ENCODE data around the gene MRPL53.
A peak's percentile ranks its signal among the peaks of the same experiment; 100 is the strongest.

The MRPL53 gene

DNA sequence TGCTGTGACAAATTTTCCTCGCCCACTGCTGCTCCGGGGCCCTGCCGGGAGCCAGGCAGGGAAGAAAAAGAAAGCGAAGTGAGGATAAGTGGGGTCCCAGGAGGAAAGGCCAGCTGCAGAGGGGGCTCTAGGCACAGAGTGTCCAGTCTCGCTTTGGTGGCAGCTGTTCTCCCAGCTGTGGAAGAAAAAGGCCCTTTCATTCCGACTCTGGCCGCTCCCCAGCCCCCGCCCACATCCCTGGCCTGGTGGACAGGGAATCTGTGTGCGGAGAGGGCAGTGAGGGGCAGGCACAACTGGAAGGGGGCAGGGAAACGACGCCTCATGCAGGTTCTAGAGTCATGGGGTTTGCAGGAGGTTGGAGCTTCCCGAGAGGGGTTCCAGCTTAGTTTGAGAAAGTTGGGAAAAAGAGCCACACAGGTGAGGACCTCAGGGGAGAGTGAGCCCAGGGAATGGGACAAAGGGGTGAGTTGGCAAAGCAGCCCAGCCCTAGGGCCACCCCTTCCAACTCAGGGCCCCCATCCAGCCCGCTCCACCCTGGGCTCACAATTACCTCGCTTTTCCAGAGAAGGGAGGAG, 32.6 kb downstream of the MRPL53 start:
- TF ChIP-seq, protein P1, sequence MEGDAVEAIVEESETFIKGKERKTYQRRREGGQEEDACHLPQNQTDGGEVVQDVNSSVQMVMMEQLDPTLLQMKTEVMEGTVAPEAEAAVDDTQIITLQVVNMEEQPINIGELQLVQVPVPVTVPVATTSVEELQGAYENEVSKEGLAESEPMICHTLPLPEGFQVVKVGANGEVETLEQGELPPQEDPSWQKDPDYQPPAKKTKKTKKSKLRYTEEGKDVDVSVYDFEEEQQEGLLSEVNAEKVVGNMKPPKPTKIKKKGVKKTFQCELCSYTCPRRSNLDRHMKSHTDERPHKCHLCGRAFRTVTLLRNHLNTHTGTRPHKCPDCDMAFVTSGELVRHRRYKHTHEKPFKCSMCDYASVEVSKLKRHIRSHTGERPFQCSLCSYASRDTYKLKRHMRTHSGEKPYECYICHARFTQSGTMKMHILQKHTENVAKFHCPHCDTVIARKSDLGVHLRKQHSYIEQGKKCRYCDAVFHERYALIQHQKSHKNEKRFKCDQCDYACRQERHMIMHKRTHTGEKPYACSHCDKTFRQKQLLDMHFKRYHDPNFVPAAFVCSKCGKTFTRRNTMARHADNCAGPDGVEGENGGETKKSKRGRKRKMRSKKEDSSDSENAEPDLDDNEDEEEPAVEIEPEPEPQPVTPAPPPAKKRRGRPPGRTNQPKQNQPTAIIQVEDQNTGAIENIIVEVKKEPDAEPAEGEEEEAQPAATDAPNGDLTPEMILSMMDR (IDR thresholded peaks at IDR 0.05), result no peak
- DNase-seq, result peak; percentile 64
- Mint-ChIP-seq H3K4me3 (peak overlapping the region; percentile 93), H3K9me3 (no peaks in the 10 kb centered on the region), H3K36me3 (ENCODE audit: low read depth) (peaks cover 19% of the 10 kb centered on the region), H3K27ac (peak overlapping the region; percentile 96), H3K27me3 (ENCODE audit: low read depth, poor library complexity) (peaks cover 6% of the 10 kb centered on the region), H3K4me1 (peaks cover 54% of the 10 kb centered on the region)

DNA sequence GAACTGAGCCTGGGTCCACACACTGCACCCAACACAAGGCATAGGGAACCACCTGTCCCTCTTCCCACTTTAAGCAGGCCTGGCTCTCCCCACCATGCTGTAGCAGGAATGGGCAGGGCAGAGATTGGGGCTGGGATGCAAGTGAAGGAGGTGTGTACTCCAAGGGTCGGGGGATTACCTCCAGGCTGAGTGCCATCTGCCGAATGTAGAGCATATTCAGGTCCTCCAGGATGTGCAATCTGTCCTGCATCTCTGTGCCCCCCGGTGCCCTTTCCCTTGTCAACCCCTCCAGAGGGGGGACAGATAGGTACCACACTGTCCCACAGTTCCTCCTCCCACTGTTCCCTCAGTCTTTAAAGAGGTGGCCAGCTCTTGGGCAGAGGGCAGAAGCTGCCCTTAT, 33.1 kb downstream of the MRPL53 start:
- peak overlapping the region; percentile 93 for H3K4me3 Mint-ChIP-seq

DNA sequence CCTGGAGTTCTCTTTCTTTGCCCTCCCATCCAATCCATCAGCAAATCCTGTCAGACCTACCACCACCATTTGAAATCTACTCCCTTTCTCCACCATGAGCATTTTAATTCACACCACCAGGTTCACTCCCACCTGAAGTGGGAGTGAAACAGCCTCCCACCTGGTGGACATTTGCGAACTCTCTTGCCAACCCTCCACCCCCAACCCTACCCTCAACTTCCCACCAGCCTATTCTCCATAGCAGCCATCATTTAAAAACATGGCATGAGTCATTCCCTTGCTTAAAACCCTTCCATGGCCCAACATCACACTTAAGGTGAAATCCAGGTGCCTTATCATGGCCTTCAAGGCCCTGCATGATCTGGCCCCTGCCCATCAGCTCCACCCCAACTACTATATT, 34.2 kb downstream of the MRPL53 start:
- Mint-ChIP-seq H3K9me3 (no peaks in the 10 kb centered on the region), H3K27ac (peak overlapping the region; percentile 70), H3K36me3 (ENCODE audit: low read depth) (peaks cover 29% of the 10 kb centered on the region), H3K4me3 (peak overlapping the region; percentile 93), H3K4me1 (peaks cover 44% of the 10 kb centered on the region), H3K27me3 (ENCODE audit: low read depth, poor library complexity) (no peaks in the 10 kb centered on the region)
- no peak for DNase-seq
- TF ChIP-seq, protein P1 (IDR thresholded peaks at IDR 0.05), result no peak

More for the DNA sequence above, 33.1 kb downstream of the MRPL53 start:
- no peaks in the 10 kb centered on the region for H3K9me3 Mint-ChIP-seq
- TF ChIP-seq, protein P1 (IDR thresholded peaks at IDR 0.05), result no peak
- no peak for DNase-seq
- H3K27me3 Mint-ChIP-seq (ENCODE audit: low read depth, poor library complexity), result peaks cover under 1% of the 10 kb centered on the region
- H3K36me3 Mint-ChIP-seq (ENCODE audit: low read depth), result peaks cover 24% of the 10 kb centered on the region
- peaks cover 51% of the 10 kb centered on the region for H3K4me1 Mint-ChIP-seq
- H3K27ac Mint-ChIP-seq, result peak overlapping the region; percentile 96

DNA sequence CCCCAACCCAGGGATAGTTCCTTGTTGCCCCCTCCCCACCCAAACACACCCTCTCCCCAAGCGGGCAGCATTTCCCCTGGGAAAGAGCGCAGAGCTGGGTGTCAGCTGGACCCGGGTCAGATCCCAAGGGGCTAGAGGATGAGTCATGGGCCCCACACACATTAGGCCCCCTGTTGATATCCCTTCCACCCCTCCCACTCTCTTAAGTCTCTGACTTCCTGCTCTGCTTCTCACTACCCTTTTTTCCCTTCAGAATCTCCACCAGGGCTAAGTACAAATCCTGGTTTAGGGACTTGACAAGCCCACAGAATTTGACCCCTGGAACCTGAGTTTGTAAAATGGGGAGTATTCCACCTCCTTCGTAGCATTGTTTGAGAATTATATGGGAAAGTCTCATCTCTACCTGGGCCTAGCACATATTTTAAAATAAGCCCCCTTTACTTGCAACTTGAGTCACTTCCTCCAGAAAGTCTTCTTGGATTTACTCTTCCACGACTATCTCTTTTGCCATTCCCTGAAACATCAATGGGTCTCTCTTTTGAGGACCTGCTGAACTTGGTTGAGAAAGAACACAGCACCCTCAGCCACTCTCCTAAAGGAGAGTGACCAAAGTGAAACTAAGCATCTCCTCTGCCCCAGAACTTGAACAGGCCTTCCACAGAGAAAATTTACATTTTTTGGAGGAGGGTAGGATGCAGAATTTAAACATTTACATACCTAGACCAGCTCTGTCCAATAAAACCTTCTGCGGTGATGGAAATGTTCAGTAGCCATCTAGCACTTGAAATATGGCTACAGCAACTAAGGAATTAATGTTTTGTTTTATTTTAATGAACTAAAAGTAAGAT, 35.4 kb downstream of the MRPL53 start:
- Mint-ChIP-seq H3K4me1 (peaks cover 40% of the 10 kb centered on the region), H3K9me3 (no peaks in the 10 kb centered on the region), H3K4me3 (peak overlapping the region; percentile 16), H3K27me3 (ENCODE audit: low read depth, poor library complexity) (no peaks in the 10 kb centered on the region), H3K27ac (peak overlapping the region; percentile 95), H3K36me3 (ENCODE audit: low read depth) (peaks cover 34% of the 10 kb centered on the region)
- TF ChIP-seq, protein P1 (IDR thresholded peaks at IDR 0.05), result no peak
- DNase-seq, result no peak

DNA sequence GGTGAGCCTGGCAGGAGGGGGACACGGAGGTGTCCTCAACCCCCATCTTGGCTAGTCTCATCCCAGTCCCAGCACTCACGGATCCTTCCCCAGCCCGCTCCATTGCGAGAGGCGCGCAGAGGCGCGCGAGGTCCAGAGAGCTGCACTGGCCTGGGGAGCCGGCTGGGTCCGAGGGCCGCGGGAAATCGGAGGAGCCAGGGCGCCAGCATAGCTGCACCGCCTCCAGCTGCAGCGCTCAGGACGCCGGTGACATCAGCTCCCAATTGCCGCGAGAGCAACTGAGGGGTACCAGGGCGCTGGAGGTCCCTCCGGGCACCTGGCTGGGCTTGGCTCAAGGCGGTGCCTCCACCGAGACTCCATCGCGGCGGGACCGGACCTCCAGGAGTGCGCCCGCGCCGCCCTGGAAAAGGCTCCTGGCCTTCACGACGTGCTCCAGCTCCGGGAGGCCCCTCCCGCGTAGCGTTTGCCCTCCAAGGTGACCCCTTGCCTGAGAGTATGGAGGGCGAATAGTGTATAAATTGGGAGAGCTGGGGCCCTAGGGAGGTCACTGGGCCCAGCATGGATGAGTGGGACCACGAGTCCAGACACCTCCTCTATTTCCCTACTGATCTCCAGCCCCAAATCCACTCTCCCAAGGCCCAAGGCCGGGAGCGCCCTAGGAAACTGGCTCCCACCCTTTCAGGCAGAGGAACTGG, 36.2 kb downstream of the MRPL53 start:
- TF ChIP-seq, protein P1 (IDR thresholded peaks at IDR 0.05), result no peak
- H3K4me1 Mint-ChIP-seq, result peaks cover 41% of the 10 kb centered on the region
- H3K36me3 Mint-ChIP-seq (ENCODE audit: low read depth), result peaks cover 39% of the 10 kb centered on the region
- H3K4me3 Mint-ChIP-seq, result no peak overlapping the region
- no peaks in the 10 kb centered on the region for H3K9me3 Mint-ChIP-seq
- H3K27me3 Mint-ChIP-seq (ENCODE audit: low read depth, poor library complexity), result no peaks in the 10 kb centered on the region
- DNase-seq, result no peak
- H3K27ac Mint-ChIP-seq, result peak overlapping the region; percentile 88

Data from nephron progenitor cell (in vitro differentiated cells).